ENCODE measurements around the gene MCUB. TPM values are rescaled to one million over a fixed set of nuclear protein-coding genes. Genes with fewer than 3 reads are reported as not detected.

Gene MCUB
- total RNA-seq, 3 donors from 2014 or later (not counting 1 experiment from before 2014, with no cell fraction given) = 25.1 to 35.8 (median 31.1) TPM

DNA sequence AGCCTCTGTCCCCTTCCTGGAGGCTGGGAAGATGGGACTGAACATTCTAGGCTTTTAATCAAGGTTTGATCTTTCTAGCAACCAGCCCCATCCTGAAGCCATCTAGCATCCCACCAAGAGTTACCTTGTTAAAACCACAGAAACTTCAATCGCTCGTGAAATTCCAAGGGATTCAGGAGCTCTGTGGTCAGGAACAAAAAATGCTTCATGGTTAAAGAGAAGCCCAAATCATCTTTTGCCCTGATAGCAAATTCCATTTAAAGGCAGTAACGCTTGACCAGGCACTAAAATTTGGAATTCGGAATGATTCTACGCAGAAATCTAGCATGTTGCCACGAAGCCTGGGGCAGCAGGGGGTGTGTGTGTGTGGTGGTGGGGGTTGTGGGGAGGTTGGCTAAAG is 95.3 kb downstream of the MCUB start:
- WGBS (ENCODE audit: insufficient coverage) = 44% methylated on average over 6 of the region's 6 CpGs
- H3K27ac ChIP-seq (ENCODE audit: low read length) = no peak overlapping the region
- ATAC-seq = no peak
- Mint-ChIP-seq H3K27ac (peak overlapping the region in 1 of 2 donors; percentile 2), H3K27me3 (ENCODE audit: low read depth in 2 of 2) (no peaks in the 10 kb centered on the region), H3K4me1 (peaks cover 0 to 29% of the 10 kb centered on the region in 2 donors), H3K4me3 (no peak overlapping the region), H3K9me3 (no peaks in the 10 kb centered on the region), H3K36me3 (peaks cover 9% of the 10 kb centered on the region)
- no peak overlapping the region for H3K4me3 ChIP-seq (ENCODE audit: low read length)
- TF ChIP-seq, protein P1, sequence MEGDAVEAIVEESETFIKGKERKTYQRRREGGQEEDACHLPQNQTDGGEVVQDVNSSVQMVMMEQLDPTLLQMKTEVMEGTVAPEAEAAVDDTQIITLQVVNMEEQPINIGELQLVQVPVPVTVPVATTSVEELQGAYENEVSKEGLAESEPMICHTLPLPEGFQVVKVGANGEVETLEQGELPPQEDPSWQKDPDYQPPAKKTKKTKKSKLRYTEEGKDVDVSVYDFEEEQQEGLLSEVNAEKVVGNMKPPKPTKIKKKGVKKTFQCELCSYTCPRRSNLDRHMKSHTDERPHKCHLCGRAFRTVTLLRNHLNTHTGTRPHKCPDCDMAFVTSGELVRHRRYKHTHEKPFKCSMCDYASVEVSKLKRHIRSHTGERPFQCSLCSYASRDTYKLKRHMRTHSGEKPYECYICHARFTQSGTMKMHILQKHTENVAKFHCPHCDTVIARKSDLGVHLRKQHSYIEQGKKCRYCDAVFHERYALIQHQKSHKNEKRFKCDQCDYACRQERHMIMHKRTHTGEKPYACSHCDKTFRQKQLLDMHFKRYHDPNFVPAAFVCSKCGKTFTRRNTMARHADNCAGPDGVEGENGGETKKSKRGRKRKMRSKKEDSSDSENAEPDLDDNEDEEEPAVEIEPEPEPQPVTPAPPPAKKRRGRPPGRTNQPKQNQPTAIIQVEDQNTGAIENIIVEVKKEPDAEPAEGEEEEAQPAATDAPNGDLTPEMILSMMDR (IDR thresholded peaks at IDR 0.05) = no peak
- intact Hi-C loops (cut with micrococcal nuclease) = no loop called here
- peaks cover 10% of the 10 kb centered on the region for H3K9me3 ChIP-seq (ENCODE audit: control insufficient read depth, insufficient read depth, low read length)
- no peaks in the 10 kb centered on the region for H3K4me1 ChIP-seq (ENCODE audit: control insufficient read depth, insufficient read depth, low read length)
- H3K36me3 ChIP-seq (ENCODE audit: control insufficient read depth, insufficient read depth, low read length) = peaks cover 3% of the 10 kb centered on the region
- H3K27me3 ChIP-seq (ENCODE audit: control insufficient read depth, insufficient read depth, low read length) = no peaks in the 10 kb centered on the region
- DNase-seq = no peak

DNA sequence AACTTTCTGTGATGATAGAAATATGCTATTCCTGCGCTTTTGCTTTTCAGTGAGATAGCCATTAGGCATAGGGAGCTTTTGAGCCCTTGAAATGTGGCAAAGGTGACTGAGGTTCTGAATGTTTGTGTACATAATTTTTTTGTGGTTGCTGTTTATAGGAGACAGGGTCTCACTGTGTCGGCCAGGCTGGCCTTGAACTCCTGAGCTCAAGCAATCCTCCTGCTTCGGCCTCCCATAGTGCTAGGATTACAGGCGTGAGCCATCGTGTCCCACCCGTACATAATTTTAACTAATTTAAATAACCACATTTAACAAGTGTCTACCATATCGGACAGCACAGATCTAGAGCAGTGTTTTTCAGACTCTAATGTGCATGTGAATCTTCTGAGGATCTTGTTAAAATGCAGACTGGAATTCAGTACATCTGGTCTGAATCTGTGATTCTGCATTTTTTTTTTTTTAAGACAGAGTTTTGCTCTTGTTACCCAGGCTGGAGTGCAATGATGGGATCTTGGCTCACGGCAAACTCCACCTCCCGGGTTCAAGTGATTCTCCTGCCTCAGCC is 97.9 kb downstream of the MCUB start:
- intact Hi-C loops (cut with micrococcal nuclease) = no loop called here
- H3K27me3 Mint-ChIP-seq (ENCODE audit: low read depth in 2 of 2) = no peaks in the 10 kb centered on the region
- WGBS (ENCODE audit: insufficient coverage) = 97% methylated on average over 9 of the region's 9 CpGs
- Histone ChIP-seq H3K4me3 (ENCODE audit: low read length) (no peak overlapping the region), H3K36me3 (ENCODE audit: control insufficient read depth, insufficient read depth, low read length) (peaks cover 9% of the 10 kb centered on the region), H3K27me3 (ENCODE audit: control insufficient read depth, insufficient read depth, low read length) (no peaks in the 10 kb centered on the region), H3K4me1 (ENCODE audit: control insufficient read depth, insufficient read depth, low read length) (no peaks in the 10 kb centered on the region), H3K9me3 (ENCODE audit: control insufficient read depth, insufficient read depth, low read length) (peaks cover 3% of the 10 kb centered on the region), H3K27ac (ENCODE audit: low read length) (no peak overlapping the region)
- DNase-seq = no peak
- ATAC-seq = no peak
- H3K9me3 Mint-ChIP-seq = no peaks in the 10 kb centered on the region
- TF ChIP-seq, protein P1 (IDR thresholded peaks at IDR 0.05) = no peak
- H3K4me1 Mint-ChIP-seq = peaks cover 0 to 12% of the 10 kb centered on the region in 2 donors
- H3K27ac Mint-ChIP-seq = no peak overlapping the region
- H3K36me3 Mint-ChIP-seq = no peaks in the 10 kb centered on the region
- no peak overlapping the region for H3K4me3 Mint-ChIP-seq

DNA sequence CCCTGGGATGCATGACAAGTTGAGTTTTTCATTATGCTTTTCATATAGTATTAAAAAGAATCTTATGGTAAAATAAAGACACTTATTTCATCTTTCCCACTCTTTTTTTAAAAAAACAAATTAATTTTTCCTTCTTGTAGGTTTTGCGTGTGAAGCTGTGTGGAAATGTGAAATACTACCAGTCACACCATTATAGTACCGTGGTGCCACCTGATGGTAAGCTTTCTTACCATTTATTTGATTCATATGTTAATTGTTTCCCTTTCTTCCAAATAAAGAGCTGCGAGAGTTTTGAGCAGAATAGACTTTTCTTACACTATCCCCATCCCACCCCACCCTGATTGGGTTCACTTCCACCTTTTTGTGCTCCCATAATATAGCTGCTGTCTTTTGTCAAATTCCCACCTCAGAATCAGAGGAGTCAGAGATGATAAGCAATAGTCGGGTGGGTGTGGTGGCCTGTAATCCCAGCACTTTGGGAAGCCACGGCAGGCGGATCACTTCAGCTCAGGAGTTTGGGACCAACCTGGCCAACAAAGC is 98.9 kb downstream of the MCUB start:
- 87% methylated on average over 3 of the region's 6 CpGs for WGBS (ENCODE audit: insufficient coverage)
- intact Hi-C loops (cut with micrococcal nuclease) = no loop called here
- H3K27me3 Mint-ChIP-seq (ENCODE audit: low read depth in 2 of 2) = no peaks in the 10 kb centered on the region

More for the DNA sequence above, 98.9 kb downstream of the MCUB start:
- peaks cover 16% of the 10 kb centered on the region for H3K36me3 ChIP-seq (ENCODE audit: control insufficient read depth, insufficient read depth, low read length)
- TF ChIP-seq, protein P1 (IDR thresholded peaks at IDR 0.05) = no peak
- DNase-seq (peak in 1 of 2 donors; percentile 55), ATAC-seq (no peak)
- Mint-ChIP-seq H3K4me3 (no peak overlapping the region), H3K27ac (no peak overlapping the region), H3K36me3 (no peaks in the 10 kb centered on the region), H3K4me1 (peaks cover 0 to 12% of the 10 kb centered on the region in 2 donors), H3K9me3 (no peaks in the 10 kb centered on the region)
- H3K4me1 ChIP-seq (ENCODE audit: control insufficient read depth, insufficient read depth, low read length) = no peaks in the 10 kb centered on the region
- no peak overlapping the region for H3K4me3 ChIP-seq (ENCODE audit: low read length)
- no peaks in the 10 kb centered on the region for H3K9me3 ChIP-seq (ENCODE audit: control insufficient read depth, insufficient read depth, low read length)
- H3K27ac ChIP-seq (ENCODE audit: low read length) = no peak overlapping the region
- H3K27me3 ChIP-seq (ENCODE audit: control insufficient read depth, insufficient read depth, low read length) = no peaks in the 10 kb centered on the region

All from natural killer cell (primary cell).